Effector CD4-positive, alpha-beta T cell (primary cell): ENCODE measurements around the gene KIF16B.

Experiments used
- DNase-seq: peaks from one replicate; pipeline ENCODE4 v3.0.0-alpha.2; 2020

KIF16B gene

GRCh38 chr20:16346956-16347355 is 226.3 kb downstream of the KIF16B start:
- no peak for DNase-seq

- no peak for DNase-seq
Observed at GRCh38 chr20:16337707-16338106, 235.5 kb downstream of the KIF16B start.

- DNase-seq: no peak
Observed at GRCh38 chr20:16327606-16328005, 245.6 kb downstream of the KIF16B start.

DNA sequence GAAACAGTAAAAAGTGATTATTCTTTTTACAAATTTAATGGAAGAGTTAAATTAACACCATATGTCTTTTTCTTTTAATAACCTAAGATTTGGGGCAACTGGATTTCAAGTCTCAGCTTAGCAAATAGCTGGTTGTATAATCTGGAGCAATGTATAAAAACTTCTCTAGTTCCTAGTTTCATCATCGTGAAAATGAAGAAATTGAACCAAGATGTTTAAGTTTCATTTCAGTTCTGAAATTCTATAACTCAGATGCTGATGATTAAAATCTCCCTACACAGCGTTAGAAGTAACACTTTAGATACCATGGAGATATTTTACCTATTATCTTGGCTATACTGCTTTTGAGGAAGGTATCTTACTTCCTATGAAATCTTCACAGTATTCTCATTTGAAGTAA is 252.0 kb downstream of the KIF16B start:
- no peak for DNase-seq

DNA sequence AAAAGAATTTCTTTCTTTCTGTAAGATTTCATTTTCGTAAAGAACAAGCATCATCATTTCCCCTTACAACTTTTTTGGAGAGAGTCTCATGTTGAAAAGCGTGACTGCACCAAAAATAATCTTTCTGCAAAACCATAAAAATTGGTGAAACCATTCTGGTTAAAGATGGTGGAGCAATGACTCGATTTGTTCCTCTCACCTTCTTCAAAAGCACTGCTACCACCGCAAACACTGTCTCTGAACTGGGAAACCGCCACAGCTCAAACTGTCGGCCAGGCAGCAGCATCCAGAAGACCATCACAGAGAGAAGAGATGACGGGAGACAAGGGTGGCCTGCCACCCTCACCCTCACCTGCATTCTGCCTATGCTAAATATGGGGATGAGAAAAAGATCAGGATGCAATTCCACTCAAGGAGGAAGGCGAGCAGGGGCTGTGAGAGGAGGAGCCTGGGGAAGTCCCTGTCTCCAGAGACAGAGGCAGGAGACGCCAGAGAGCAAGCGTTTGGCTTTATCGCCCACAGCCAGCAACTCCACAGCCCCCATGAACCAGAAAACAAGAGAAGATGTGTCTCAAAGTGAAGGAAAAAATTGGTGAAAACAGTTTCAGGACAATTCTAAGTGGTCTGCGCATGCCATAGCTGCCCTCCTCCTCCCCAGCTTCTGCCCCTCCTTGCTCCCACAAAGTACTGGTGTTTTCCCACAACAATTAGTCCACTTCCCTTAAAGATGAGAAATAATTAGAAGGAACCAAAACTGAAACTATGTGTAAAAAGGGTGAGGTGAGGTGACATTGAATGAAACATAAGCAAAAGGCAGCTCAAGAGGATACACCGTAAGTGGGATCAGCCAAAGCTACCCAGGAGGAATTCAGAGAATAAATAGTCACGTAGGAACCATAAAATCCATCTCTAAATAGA is 255.5 kb downstream of the KIF16B start:
- no peak for DNase-seq

DNA sequence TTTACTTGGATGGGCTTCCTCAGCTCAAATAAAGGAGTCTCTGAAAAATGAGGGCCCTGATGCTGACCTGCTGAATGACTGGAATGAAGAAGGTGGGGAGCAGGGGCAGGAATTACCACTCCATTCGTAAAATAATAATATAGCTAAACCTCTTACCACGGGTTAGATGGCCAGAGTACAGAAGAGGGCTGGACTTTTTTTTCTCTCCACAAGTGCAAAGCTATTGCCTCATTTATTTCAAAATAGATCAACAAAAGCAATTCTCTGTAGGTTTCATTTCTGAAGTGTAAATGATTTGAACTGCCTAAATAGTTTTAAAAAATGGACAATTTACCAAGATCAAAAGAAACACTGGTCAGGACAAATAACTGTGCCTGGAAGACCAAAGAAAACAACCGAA is 256.7 kb downstream of the KIF16B start:
- no peak for DNase-seq

DNA sequence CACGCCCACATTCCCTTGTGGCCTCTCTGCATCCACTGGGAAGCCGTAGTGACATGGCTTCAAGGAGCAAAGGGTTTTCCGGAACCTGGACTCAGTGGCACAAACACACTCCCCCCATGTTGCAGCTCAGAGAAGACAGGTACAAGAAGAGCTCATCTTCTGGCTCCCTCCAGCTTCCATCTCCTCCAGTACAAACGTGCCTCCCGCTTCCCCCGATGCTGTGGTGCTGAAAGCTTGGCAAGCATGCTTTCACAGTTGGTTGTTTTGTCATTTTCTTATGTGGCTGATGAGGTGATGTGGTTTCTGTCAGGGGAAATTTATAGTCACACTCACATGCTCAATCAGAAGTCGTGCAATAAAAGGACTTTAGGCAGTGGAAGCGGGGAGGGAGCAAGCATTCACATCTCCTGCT is 258.5 kb downstream of the KIF16B start:
- DNase-seq: no peak

GRCh38 chr20:16314320-16314719 is 258.9 kb downstream of the KIF16B start:
- no peak for DNase-seq

GRCh38 chr20:16313917-16314316 is 259.3 kb downstream of the KIF16B start:
- DNase-seq: no peak

DNA sequence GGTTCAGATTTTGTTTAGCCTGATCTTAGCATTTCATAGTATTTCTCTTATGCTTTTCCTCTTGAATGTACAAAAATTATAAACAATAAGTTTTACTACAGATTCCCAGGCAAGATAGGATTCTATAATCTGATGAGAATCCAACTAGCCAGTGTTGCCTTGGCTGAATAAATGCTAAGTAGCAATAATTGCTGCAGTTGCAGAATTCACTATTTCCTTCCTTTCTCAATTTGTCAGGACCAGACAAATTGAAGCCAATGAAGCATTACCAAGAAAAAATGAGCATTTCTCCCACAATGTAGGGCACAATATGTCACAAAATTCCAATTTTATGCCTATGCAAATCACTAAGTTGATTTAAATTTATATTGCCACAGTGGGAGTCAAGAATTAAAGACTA is 260.2 kb downstream of the KIF16B start:
- DNase-seq: no peak

- no peak for DNase-seq
Observed at GRCh38 chr20:16311756-16312155, 261.5 kb downstream of the KIF16B start.

DNA sequence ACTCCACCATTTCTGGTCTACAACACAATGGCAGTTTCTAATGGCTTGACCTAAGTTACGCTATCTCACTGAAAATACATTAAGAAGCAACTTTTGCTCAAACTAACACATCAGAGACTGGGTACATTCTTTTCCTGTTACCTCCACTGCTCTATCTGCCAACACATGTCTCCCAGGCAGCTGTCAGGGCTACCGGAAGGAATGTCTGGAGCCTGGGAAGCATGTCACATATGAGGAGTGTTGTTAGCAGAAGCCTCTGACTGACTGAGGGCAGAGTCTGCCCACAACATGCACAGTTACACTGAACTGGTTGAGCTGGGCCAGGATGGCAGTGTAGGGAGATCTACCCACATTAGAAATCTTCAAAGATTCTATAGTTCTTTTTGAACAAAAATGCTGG is 264.5 kb downstream of the KIF16B start:
- DNase-seq: no peak

GRCh38 chr20:16302818-16303217 is 270.4 kb downstream of the KIF16B start:
- no peak for DNase-seq

DNA sequence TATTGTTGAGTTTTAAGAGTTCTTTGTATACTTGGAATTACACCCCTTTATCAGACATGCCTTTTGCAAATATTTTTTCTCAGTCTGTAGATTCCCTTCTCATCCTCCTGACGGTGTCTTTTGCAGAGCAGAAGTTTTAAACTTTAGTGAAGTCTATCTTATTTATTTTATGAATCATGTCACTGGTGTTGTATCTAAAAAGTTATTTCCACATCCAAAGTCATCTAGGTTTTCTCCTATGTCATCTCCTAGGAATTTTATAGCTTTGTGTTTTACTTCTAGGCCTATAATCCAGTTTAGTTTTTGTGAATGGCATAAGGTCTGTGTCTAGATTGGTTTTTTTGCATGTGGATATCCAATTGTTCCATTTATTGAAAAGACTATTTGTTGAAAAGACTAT is 271.3 kb downstream of the KIF16B start:
- no peak for DNase-seq

DNA sequence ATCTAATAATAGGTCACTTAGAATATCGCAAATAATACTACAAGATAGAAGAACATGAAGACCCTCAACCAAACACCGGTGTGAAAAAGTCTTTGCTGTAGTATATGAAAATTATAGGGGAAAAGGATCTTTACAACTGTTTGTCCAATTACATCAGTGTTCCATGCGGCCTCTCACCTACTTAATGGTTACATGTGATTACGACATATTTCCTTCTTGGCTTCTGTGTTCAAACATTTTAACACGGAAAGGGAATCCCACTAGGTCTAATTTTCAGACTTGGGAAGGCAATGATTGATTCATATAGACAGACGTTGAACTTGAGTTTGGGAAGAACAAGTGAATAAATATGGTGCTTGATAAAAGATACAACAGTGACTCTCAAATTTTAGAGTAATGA is 273.4 kb downstream of the KIF16B start:
- no peak for DNase-seq

DNA sequence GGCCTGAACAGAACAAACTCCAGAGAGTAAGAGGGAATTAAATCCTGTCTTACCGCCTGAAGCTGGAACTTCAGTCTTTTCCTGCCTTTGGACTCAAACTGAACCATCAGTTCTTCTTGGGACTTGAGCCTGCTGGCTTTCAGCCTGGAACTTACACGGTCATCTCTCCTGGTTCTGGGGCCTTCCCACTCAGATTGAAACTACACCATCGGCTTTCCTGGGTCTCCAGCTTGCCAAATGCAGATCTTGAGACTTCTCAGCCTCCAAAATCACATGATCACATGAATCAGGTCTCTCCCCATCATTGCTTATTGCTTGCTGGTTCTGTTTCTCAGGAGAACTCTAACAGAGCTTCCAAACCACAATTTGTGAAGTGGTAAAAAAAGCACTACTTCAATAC is 276.3 kb downstream of the KIF16B start:
- DNase-seq: no peak

DNA sequence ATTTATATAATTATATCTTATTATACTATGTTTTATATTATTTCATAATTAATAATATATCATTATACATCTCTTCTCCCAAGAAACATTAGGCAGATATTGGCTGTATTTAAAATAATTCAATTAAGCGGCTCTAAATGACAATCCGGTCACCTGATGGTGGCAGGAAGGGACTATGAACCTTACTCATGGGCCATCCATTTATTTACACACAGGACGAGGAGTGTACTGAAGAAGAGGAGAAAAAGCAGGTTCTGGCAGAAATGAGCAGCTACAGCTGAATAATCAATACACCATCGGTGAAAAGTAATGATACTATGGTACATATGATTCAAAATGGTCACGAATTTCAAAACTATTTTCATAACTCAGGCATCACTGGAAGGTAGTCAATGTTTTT is 277.7 kb downstream of the KIF16B start:
- no peak for DNase-seq

DNA sequence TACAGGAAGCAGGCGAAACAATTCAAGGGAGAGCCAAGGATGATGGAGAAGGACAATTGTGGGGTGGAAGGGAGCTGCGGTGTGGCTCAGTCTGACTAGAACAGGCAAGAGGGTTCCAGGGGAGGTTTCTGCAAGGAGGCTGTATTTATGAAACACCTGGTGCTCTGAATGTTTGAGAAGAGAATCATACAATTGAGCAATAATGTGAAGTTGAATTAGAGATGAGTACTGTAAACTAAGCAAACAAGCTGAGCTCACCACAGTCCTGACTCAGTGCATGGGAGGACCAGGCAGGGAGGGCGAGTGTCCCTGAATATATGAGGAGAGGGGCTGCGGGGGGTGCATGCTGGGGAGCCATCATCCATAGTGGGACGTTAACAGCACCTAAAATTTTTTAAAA is 279.7 kb downstream of the KIF16B start:
- no peak for DNase-seq

- DNase-seq: no peak
Observed at GRCh38 chr20:16292226-16292880, 280.9 kb downstream of the KIF16B start.

DNA sequence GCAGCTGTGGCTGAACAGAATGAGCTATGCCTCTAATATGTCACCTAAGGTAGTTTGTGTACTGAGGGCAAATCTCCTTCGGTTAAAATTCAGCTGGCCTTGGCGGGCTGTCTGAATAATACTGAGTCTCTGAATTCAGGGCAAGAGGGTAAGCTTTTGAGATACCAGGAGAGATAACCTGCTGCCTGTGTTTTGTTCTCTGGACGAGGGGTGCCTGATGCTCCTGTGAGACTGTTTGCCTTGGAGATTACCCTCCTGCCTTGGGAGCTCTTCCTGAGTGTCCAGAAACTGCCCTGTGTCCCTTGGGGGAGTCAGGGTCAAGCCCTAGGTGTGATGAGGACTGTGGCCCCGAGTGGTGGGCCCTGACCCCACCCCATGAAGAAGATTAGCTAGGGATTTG is 282.9 kb downstream of the KIF16B start:
- DNase-seq: no peak

DNA sequence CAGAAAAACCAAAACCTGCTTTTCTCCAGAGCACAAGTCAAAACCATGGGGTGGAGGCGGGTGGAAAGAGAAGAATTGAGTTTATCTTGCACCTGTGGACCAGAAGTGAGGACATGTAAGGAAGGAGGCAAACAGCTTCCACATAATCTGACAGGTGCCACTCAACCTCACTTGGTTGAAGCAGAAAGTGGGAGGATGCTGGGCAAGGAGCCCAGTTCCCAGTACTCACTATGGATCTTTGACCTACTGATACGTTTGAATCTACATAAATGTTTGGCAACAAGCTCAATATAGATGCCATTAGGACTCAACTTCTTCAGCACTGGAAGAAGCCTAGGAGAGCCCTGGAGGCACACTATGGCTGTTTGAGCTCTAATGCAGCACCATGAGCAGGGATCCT is 285.5 kb downstream of the KIF16B start:
- no peak for DNase-seq

DNA sequence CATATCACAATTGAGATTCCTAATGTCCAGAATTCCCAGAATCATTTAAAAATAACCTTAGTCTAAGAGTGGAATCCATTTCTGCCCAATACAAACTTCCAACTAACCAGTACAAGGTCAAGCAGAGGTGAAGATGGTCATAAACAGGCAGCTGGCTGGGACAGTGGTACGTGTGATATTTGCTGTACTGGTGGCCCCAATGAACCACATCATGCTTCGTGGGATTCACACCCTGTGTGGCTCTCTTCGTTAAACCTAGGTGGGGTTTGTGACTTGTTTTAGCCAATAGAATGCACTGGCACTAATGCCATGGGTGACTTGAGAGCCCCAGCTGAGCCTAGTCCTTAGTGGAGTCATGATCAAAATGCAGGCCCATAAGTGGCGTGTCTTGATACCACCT is 286.6 kb downstream of the KIF16B start:
- no peak for DNase-seq

- no peak for DNase-seq
Observed at GRCh38 chr20:16284385-16285100, 288.7 kb downstream of the KIF16B start.

DNA sequence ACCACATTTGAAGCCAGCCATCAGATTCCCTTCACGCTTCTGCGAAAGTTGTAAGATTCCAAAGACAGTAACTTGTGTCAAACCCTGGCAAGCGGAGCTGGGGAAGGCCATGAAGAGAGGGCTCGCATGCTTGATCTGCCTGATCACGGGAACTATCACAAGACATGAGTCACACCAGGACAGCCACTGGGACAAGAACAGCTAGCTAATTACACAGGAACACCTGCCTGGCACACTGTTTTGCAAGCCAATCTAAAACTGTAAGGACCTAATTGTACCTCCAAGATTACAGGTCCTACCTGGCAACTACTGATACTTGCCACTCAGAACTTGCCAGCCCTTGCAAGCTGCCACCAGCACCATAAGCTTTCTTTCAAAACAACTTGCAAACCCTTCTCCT is 289.3 kb downstream of the KIF16B start:
- DNase-seq: no peak
